GM21529 (cell line): Measurements from ENCODE around the gene LRFN2.

Source experiments
- ATAC-seq: cut with Tn5 transposase; IDR thresholded peaks from one replicate; pipeline ENCODE4 v1.9.1; 2021; ENCODE audit not compliant: unreplicated experiment

LRFN2 gene

GRCh38 chr6:40408786-40409542, 178.2 kb downstream of the LRFN2 start:
- no peak for ATAC-seq

- ATAC-seq = no peak
Observed at GRCh38 chr6:40407239-40407638, 179.9 kb downstream of the LRFN2 start.

DNA sequence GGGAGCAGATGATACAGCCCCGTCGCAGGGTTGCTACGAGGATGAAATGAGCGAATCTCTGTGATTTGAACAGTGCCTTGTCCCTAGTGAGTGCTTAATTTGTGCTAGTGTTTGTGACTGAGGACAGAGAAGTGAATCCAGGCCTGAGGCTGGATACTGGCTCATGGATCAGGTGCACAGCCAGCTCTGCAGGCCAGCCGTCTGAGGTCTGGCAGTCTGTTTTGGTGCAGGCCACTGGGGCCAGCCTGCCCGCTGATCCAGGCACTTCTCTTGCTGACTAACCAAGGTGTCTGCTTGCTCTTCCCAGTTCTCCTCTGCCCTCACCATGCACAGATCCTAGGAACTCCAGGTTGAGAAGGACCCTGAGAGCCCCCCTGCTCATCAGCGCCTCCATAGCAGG, 181.0 kb downstream of the LRFN2 start:
- ATAC-seq = no peak

DNA sequence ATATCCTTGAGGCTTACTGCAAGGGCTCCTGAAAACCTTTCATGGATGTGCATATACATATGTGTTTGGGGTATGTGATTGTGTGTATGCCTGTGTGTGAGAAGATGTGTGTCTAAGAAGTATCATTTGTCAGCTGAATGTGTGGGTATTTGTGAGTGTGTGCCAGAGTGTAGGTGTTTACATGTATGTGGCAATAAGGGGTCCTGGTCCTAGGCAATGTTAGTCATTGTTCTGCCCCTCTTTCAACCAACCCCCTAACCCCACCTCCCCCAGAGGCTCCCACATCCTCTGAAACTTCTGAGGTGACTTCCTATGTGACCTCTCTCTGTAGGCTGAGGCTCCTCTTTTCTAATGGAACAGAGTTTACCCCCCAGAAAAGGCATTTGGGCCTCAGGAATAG, 186.4 kb downstream of the LRFN2 start:
- ATAC-seq = no peak

GRCh38 chr6:40399888-40400457, 187.2 kb downstream of the LRFN2 start:
- no peak for ATAC-seq

DNA sequence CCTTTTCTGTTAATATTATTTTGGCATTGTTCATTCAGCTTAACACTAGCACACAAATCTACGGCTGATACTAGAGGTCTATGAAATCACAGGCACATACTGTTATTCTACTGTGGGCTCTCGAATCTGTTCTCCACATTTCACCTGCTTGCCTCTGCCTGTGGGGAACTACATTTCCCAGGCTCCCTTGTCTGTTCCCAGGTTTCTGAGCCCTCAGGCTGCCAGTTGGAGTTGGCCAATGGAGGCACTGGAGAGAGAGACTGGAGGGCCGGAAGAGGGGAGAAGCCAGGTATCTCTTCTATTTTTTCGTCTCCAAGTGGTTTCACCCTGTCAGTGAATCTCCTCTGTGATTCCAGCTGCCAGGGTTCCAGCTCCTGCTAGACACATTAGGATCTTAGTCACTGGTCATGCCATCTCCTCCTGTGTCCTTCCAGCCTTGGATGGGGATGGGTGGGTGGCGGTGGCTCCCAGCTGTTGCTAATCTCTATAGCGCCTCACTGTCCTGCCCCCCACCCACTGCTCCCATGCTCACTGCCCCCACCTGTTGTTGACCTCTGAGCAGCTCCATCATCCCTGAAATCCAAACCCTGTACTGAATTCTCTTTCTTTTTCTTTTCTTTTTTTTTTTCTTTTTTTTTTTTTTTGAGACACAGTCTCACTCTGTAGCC, 188.2 kb downstream of the LRFN2 start:
- ATAC-seq = no peak

- no peak for ATAC-seq
Observed at GRCh38 chr6:40398034-40398691, 189.0 kb downstream of the LRFN2 start.

DNA sequence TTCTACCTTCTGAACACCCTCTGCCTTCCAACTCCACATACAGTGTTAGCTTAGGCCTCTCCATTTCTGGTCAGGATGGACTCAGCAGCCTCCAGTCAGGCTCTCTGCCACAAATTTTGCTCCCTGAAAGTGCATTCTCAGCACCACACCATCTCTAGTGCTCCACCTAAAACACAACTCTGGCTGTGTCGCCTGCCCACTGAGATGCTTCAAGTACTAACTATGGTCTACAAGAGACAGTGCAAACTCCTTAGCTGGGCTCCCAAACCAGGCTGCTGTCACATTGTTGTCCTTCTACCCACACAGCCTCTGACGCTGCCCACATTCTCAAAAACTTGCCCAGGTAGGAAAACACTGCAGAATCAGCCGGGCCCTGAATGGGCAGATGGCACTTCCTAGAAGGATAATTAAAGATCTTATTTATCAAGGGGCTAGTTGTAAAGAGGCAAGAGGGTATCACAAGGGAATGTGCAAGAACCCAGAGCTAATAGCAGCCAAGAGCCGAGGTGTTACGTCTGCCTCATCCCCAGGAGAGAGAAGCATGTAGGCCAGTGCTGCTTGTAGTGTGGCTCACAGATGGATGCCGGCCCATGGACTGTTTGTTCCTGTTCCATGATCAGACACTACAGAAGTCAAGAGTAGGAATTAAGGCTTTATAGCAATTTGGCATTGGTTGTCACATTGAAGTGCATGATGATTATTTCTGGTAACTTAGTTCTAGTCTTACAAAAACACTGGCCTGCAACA, 189.7 kb downstream of the LRFN2 start:
- no peak for ATAC-seq

GRCh38 chr6:40395698-40396076, 191.5 kb downstream of the LRFN2 start:
- ATAC-seq = no peak

DNA sequence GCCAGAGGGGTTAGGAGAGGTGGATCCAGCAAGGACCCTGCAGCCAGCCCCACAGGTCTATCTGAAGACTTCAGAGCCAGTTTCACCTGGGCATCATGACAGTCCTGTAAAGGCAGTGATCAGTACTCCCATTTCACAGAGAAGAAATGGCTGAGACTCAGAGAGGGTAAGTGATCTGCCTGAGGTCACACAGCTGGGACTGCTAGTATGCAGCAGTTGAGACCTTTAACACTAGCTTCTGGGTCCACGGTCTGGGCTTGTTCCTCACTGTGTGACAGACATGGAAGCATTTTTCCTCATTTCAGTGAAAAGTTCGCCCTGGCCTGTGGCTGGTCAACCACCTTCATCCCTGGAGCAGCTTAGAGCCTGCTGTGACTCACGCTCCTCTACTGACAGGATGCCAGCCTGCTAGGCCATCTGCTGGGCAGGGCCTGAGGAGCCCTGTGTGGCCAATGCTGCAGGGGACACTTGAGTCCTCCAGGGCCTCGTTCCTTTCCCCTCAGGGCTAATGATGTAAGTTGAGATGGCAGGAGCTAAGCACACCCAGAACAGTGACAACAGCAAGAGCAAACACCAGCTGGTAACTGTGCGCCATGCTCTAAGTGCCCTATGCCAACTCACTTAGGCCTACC, 192.0 kb downstream of the LRFN2 start:
- no peak for ATAC-seq

DNA sequence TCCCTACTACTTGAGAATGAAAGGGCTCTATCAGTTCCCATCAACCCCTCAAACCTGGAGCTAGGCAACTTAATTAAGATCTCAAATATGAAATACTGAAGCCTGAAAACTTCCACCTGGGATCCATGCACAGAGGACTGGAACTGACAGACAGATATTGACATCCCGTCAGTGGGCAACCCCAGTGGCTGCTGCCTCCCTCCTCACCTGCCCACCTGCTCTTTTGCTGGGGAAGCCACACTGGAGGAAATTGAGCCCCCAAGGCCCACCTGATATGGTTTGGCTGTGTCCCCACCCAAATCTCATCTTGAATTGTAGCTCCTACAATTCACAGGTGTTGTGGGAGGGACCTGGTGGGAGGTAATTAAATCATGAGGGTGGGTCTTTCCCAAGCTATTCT, 192.8 kb downstream of the LRFN2 start:
- no peak for ATAC-seq

DNA sequence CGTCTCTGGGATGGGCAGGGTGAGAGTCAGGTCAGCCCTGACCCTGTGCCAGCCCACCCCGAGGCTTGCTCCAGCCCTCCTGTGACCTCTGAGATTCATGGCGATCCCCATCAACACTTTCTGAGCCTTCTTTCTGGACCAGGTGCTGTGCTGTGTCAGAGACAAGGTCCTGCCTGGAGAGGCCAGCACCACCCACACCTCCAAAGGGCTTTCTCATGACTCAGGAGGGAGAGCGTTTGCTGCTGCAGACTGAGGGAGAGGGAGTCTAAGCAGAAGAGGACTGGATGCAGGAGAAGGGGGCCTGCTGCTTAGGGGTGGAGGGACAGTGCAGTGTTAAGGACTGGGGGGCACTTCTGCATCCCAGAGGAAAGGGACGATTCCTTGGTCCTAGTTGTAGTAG, 193.5 kb downstream of the LRFN2 start:
- no peak for ATAC-seq

DNA sequence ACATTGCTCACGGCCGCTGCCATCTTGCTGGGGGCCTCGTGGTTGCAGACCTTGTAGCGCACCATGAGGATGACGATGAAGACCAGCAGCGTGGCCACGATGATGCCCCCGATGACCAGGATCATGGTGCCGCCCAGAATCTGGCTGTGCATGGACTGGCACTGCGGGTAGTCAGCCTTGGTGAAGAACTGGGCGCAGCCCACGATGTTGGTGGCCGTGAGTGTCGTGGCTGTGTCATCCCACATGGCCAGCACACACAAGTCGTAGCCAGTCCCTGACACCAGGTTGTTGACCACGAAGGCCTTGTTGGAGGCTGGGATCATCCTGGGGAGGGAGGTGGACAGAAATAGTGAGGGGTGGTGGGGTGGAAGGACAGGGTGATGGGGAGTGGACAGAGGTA, 194.6 kb downstream of the LRFN2 start:
- ATAC-seq = no peak

DNA sequence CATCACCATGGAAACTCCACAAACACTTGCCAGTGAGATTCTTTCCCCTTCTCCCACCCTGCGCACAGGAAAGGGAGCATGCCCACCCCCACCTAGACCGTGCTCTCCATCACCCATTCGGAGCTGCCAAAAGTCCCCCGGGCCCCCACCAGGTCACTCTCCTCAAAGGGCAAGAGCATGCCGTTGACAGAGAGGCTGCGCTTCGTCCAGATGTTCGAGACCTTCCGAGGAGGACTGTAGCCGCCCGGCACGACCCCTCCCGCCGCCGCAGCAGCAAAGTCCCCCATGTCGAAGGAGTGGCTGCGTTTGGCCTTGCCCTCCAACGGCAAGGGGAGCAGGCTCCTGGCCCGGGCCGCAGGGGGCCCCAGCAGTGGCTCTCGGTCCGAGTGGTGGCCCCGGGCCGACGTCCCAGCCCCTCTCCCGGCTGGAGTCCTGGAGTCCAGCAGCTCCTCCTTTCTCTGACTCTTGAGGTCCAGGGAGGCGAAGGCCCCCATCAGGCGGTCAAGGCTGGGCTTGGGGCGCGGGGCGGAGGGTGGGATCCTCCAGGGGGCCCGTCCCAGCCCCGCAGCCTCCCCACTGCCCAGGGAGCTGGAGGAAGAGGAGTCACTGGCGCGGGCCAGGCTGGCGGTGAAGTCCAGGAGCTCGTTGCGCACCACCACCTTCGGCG, 195.2 kb downstream of the LRFN2 start:
- ATAC-seq = no peak

GRCh38 chr6:40391086-40391485, 196.1 kb downstream of the LRFN2 start:
- no peak for ATAC-seq

DNA sequence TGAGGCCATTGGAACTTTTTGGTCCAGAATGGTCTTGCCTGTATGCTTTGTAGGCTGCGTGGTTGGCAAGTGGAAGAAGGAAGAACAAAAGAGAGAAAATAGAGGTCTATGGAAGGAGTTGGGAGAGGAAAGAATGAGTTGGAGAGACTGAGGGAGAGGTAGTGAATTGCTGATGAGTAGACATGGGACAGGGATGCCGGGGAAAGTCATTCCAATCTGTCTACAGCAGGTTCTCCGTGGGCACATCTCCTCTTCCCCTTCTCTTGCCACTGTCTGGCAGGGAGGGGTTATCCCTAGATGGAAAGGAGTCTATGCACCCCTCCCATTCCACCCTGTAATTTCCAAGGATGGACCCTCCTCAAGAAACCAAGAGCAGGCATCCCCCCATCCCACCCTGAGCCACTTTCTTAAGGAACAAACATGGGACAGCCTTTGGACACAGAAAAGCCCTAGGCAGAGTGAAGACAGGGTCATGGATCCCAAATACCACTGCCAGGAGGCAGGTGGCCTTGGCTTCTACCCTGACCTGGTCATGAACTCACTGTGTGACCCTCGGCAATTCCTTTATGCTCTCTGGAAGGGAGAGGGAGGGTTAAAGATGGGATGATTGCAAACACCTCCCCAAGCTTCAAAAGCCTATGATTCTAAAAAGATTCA, 196.9 kb downstream of the LRFN2 start:
- ATAC-seq = no peak

DNA sequence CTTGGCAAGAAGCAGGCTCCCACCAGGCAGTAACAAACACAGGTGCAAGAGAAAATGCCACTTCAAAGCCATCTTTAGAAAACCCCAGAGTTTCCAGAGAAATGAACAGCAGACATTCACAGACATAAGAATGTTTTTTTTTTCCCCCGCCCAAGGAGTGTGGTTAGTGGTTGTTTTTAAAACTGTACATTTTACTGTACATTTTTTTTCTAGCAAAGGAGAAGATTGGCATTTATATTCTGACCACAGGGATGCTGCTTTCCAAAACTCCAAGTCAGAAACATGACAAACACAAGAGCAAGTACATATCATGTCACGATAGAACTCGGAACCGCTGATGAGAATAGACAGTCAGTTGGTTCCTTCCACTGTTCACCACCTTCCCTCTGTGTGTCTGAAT, 197.9 kb downstream of the LRFN2 start:
- no peak for ATAC-seq

DNA sequence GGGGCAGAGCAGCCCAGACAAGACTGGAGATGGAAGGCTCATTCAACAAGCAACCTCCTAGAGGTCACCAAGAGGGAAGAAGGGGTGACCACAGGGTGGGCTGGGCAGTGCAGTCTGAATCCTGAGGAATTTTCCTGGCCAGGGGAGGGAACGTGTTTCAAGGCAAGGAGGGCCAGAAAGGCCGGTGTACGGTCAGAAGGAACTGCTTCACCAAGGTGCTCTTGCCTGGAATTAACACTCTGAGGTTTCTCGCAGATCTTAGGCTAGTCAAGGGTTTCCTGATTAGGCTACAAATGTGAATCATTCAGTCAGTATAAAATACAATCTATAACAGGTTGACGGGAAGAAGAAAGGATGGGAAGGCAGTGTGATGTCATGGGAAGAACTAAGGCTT, 199.3 kb downstream of the LRFN2 start:
- no peak for ATAC-seq

DNA sequence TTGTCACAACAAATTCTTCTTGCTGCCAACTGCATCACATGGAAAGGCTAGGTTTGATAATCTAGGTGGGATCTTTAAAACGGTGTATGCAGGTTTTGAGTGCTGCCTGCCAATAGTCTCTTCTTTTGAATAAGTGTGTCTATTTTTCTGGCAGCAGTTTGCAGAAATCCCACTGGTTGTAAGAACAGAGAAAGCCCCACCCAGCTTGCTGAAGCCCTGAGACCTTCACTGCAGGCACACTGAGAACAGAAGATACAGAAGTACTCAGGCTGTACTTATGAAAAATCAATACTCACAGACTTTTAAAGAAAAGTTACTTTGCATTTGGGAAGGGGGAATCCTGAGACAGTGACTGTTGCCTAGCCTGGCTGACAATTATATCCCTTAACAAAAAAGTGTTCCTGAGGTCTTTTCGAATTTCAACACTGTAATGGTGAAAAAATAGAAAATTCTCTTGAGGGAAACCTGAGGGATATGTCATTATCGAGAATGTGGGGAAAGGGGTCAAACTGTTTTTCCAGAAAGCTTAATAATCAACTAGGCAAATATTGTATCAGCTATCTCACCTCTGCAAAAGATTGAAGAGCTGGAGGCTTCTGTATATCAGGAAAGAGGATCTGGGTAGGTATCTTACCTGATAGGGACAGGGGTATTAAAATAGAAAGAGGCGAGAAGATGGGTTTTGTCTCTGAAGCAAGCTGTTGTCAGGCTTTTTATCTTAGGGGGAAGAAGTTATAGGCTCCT, 199.9 kb downstream of the LRFN2 start:
- no peak for ATAC-seq
